ENCODE data around the gene FANCI.

FANCI gene

DNA sequence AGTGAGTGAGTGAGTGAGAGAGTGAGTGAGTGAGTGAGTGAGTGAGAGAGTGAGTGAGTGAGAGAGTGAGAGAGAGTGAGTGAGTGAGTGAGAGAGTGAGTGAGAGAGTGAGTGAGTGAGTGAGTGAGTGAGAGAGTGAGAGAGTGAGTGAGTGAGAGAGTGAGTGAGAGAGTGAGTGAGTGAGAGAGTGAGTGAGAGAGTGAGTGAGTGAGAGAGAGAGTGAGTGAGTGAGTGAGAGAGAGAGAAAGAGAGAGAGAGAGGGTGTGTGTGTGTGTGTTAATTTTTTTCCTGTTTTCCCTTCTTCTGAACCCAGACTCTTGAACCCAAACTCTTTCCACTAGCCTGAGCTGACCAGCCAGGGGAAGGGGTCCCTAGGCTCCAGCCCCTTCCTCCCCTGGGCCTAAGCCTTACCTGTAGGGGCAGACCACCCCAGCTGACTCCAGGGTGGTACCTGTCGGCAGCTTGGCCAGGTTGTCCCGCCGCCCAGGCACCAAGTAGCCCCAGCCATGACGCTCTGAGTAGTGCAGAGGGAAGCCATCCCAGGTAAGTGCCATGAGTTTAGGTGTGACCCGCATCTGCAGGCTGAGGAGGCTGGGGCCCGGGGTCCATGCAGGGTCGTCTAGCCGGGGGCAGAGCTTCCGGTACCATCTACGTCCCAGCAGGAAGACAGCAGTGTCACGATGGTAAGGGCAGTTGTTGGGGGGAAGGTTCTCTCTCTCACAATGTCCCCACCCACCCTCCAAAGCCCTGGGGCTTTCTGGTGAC is 81.4 kb downstream of the FANCI start:
- Histone ChIP-seq H3K4me1 (ENCODE audit: insufficient read depth, low read length) (peaks cover 60% of the 10 kb centered on the region), H4K20me1 (ENCODE audit: insufficient read depth, low read length) (peaks cover 98% of the 10 kb centered on the region), H3K4me2 (ENCODE audit: insufficient read depth, low read length) (peak overlapping the region; percentile 17), H3K79me2 (ENCODE audit: insufficient read depth, low read length) (peaks cover 98% of the 10 kb centered on the region), H3K27me3 (ENCODE audit: insufficient read depth, low read length, poor library complexity) (no peaks in the 10 kb centered on the region), H2AFZ (ENCODE audit: low read depth, low read length) (no peak overlapping the region), H3K36me3 (ENCODE audit: insufficient read depth, low read length) (peaks cover 100% of the 10 kb centered on the region), H3K27ac (ENCODE audit: low read length) (peak overlapping the region; percentile 27; the same call in 1 of the 2 replicates), H3K9ac (ENCODE audit: low read depth, low read length) (no peak overlapping the region), H3K4me3 (ENCODE audit: low read depth in 1 of 2, low read length in 2 of 2) (no peak overlapping the region), H3K9me3 (ENCODE audit: insufficient read depth, low read length, severe bottlenecking) (no peaks in the 10 kb centered on the region)
- DNase-seq = no peak
- TF ChIP-seq EZH2 (IDR thresholded peaks at IDR 0.05; ENCODE audit: borderline replicate concordance, low read depth, low read length, severe bottlenecking) = no peak
- TF ChIP-seq, protein P1, sequence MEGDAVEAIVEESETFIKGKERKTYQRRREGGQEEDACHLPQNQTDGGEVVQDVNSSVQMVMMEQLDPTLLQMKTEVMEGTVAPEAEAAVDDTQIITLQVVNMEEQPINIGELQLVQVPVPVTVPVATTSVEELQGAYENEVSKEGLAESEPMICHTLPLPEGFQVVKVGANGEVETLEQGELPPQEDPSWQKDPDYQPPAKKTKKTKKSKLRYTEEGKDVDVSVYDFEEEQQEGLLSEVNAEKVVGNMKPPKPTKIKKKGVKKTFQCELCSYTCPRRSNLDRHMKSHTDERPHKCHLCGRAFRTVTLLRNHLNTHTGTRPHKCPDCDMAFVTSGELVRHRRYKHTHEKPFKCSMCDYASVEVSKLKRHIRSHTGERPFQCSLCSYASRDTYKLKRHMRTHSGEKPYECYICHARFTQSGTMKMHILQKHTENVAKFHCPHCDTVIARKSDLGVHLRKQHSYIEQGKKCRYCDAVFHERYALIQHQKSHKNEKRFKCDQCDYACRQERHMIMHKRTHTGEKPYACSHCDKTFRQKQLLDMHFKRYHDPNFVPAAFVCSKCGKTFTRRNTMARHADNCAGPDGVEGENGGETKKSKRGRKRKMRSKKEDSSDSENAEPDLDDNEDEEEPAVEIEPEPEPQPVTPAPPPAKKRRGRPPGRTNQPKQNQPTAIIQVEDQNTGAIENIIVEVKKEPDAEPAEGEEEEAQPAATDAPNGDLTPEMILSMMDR (IDR thresholded peaks at IDR 0.05; ENCODE audit: borderline replicate concordance, extremely low read depth, low read length, poor library complexity, severe bottlenecking) = no peak
- no peak for ATAC-seq (ENCODE audit: insufficient read depth, low read depth)

DNA sequence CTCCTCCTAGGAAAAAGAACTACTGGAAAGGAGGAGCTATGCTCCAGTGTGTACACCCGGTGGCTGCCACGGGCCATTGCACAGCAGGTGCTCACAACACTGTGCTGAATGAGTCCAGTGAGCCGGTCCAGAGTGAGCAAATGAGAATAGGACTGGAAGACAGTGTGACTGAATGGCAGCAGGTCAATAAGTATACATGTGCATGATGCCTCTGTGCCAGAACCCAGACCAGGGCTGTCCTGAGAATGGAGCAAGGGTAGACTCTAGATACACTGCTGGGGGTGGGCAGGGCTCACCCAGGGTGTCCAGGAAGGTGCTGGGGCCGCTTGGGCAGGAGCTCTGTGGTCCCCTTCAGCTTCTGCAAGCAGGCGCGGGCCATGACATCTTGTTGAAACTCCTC is 82.5 kb downstream of the FANCI start:
- peaks cover 98% of the 10 kb centered on the region for H4K20me1 ChIP-seq (ENCODE audit: insufficient read depth, low read length)
- peaks cover 71% of the 10 kb centered on the region for H3K4me1 ChIP-seq (ENCODE audit: insufficient read depth, low read length)
- no peak overlapping the region for H3K27ac ChIP-seq (ENCODE audit: low read length)
- H2AFZ ChIP-seq (ENCODE audit: low read depth, low read length) = no peak overlapping the region
- no peaks in the 10 kb centered on the region for H3K27me3 ChIP-seq (ENCODE audit: insufficient read depth, low read length, poor library complexity)
- peaks cover 100% of the 10 kb centered on the region for H3K36me3 ChIP-seq (ENCODE audit: insufficient read depth, low read length)
- H3K79me2 ChIP-seq (ENCODE audit: insufficient read depth, low read length) = peaks cover 100% of the 10 kb centered on the region
- TF ChIP-seq, protein P1 (IDR thresholded peaks at IDR 0.05; ENCODE audit: borderline replicate concordance, extremely low read depth, low read length, poor library complexity, severe bottlenecking) = peak; percentile 18
- TF ChIP-seq EZH2 (IDR thresholded peaks at IDR 0.05; ENCODE audit: borderline replicate concordance, low read depth, low read length, severe bottlenecking) = no peak
- no peak overlapping the region for H3K9ac ChIP-seq (ENCODE audit: low read depth, low read length)
- peak overlapping the region; percentile 16; the same call in 1 of the 2 replicates for H3K4me2 ChIP-seq (ENCODE audit: insufficient read depth, low read length)
- DNase-seq (no peak), ATAC-seq (ENCODE audit: insufficient read depth, low read depth) (no peak)
- no peaks in the 10 kb centered on the region for H3K9me3 ChIP-seq (ENCODE audit: insufficient read depth, low read length, severe bottlenecking)
- no peak overlapping the region for H3K4me3 ChIP-seq (ENCODE audit: low read depth in 1 of 2, low read length in 2 of 2)

DNA sequence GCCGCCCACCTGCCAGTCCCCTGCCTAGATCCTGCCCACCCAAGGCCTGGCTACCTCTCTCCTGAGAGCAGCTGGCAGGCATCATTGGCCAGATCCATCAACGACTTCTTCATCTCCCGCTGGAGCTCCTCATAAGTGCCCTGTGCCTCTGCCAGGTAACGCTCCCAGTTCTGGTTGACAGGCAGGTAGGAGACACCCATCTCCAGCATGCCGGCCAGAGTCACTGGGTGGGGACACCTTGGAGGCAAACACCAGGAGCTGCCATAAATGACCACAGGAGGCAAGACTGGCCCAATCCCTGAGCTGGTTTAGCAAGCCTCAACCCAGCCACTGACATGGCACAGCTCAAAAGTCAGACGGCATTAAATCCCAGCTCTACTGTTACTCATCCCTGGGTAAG is 83.3 kb downstream of the FANCI start:
- Histone ChIP-seq H3K27ac (ENCODE audit: low read length) (no peak overlapping the region), H3K9me3 (ENCODE audit: insufficient read depth, low read length, severe bottlenecking) (no peaks in the 10 kb centered on the region), H4K20me1 (ENCODE audit: insufficient read depth, low read length) (peaks cover 98% of the 10 kb centered on the region), H3K4me1 (ENCODE audit: insufficient read depth, low read length) (peaks cover 79% of the 10 kb centered on the region), H3K36me3 (ENCODE audit: insufficient read depth, low read length) (peaks cover 100% of the 10 kb centered on the region), H3K4me2 (ENCODE audit: insufficient read depth, low read length) (peak overlapping the region; percentile 26; the same call in 1 of the 2 replicates), H3K79me2 (ENCODE audit: insufficient read depth, low read length) (peaks cover 100% of the 10 kb centered on the region), H2AFZ (ENCODE audit: low read depth, low read length) (no peak overlapping the region), H3K9ac (ENCODE audit: low read depth, low read length) (no peak overlapping the region), H3K4me3 (ENCODE audit: low read depth in 1 of 2, low read length in 2 of 2) (no peak overlapping the region), H3K27me3 (ENCODE audit: insufficient read depth, low read length, poor library complexity) (no peaks in the 10 kb centered on the region)
- TF ChIP-seq EZH2 (IDR thresholded peaks at IDR 0.05; ENCODE audit: borderline replicate concordance, low read depth, low read length, severe bottlenecking) = no peak
- TF ChIP-seq, protein P1 (IDR thresholded peaks at IDR 0.05; ENCODE audit: borderline replicate concordance, extremely low read depth, low read length, poor library complexity, severe bottlenecking) = no peak
- ATAC-seq (ENCODE audit: insufficient read depth, low read depth) (no peak), DNase-seq (no peak)

All from DND-41 (cell line).